Activated CD8-positive, alpha-beta memory T cell treated with anti-CD3 and anti-CD28 coated beads, Interleukin-2, amount 50 U/mL, for 4 hours (primary cell): ENCODE measurements around the gene NPY4R.
"Not testable (repeated sequence)": the region's sequence is repeated elsewhere in the genome, so short reads cannot be mapped to it uniquely, and the experiment has no call there.

ENCODE experiments used
- DNase-seq: peaks from one replicate; pipeline ENCODE4 v3.0.0-alpha.2; 2020

NPY4R gene

DNA sequence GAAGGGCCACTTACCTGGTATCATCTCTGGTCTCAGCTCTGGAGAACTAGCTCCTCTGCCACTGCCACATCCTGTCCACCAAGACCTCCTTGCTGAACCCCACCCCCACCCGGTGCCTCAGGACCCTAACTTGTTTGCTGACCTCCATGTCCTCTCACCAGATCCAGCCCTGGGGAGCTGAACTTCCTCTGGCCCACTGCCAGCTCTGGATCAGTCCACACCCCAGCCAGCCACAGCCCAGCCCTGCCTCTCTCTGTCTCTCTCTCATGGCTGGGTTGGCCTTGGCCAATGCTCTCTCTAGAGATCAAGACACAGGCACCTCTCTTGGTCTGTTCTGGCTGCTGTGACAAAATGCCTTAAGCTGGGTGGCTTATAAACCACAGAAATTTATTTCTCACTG is 14.4 kb downstream of the NPY4R start:
- DNase-seq: not testable (repeated sequence)

DNA sequence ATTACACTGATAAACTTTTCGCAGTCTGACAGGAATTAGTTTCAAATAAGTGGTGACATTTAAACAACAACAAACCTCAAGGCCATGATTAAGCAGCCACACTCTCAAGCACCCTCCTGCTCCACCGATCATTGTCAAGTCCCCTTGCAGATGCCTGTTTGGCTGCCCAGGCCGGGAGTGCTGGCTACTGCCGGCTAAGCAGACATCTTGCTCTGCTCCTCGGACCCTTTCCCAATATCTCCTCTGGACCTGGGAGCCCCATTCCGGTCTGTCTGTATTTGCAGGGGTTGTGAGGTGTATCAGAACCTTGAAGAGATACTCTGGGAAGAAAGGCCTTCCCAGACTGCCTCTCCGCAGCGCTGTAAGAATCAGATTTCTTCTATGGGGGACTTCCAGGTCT is 14.9 kb downstream of the NPY4R start:
- not testable (repeated sequence) for DNase-seq

DNA sequence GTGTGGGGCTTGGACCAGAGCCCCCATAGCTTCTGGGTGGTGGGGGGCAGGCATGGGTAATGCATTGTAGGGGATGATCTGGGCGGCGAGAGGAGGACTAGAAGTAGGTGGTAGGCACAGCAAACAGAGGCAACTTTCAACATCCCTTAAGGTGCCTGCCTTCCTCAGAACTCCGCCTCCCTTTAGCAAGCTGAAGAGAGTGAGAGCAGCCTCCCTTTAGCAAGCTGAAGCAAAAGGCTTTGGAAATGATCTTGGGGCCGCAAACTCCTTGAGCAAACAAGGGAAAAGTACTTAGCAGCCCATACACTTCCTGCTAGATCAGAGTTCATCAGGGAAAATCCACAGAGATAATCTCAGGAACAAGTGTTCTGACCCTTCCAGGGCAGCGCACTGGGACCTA is 18.3 kb downstream of the NPY4R start:
- not testable (repeated sequence) for DNase-seq

DNA sequence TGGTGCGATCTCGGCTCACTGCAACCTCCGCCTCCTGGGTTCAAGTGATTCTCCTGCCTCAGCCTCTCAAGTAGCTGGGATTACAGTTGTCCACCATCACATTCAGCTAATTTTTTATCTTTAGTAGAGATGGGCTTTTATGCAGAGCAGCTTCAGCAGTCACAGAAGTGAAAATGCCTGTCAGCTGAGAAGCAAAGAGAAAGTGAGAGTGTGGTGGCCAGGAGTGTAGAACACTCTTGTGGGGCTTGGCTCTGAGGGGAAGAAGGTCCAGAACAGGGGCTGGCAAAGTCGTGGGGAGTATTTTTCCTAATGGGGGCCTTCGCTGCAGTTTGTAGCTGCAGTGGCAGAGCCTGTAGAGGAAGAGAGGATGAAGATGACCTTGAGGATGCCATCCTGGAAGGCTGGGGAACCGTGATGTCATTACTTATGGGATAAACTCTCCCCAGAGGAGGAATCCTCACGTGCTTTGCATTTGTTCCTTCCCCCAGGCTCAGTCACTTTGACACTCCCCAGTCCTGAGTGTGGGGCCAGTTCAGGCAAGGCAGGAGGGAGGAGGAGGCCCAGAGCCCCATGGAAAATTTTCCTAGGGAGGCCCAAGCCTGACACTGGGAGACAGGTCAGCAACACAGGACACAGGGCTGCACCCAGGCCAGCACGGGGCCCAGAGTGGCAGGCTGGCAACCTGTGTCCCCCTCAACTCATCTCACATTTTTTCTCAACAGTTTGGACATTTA is 20.2 kb downstream of the NPY4R start:
- DNase-seq: not testable (repeated sequence)

DNA sequence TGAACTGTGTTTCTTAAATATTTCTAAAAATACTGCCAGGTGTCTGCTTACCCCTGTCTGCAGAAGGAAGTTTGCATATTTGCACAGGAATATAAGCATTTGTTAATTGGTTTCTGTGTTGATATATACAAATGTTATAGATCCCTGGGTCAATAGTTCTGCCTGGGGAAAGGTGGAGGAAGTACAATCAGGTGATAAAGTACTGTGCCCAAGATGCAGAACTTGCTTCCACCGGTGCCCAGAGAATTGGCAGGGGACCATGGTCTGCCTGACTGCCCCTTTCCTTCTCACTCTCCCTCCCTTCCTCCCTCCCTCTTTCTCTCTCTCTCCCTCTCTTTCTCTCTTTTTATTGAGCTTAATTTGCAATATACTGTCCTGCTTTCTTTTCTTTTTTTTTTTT is 22.3 kb downstream of the NPY4R start:
- DNase-seq: not testable (repeated sequence)

DNA sequence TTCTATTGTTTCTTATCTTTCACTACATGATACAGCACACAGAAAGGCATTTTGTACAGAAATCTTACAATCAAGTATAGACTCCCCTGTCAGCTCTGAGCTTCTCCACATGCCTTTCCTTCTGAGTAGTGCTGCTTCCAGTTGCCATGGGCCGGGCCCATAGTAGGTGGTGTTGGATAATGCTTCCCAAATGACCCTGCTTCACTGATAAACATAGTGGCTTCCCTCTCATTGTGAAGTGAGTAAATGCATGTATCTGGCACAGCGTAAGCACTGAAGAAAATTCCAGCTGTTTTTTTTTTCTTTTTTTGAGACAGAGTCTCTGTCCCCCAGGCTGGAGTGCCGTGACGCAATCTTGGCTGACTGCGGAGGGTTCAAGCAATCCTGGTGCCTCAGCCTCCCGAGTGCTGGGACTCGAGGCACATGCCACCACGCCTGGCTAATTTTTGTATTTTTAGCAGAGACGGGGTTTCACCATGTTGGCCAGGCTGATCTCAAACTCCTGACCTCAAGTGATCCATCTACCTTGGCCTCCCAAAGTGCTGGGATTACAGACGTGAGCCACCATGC is 23.0 kb downstream of the NPY4R start:
- DNase-seq: not testable (repeated sequence)

DNA sequence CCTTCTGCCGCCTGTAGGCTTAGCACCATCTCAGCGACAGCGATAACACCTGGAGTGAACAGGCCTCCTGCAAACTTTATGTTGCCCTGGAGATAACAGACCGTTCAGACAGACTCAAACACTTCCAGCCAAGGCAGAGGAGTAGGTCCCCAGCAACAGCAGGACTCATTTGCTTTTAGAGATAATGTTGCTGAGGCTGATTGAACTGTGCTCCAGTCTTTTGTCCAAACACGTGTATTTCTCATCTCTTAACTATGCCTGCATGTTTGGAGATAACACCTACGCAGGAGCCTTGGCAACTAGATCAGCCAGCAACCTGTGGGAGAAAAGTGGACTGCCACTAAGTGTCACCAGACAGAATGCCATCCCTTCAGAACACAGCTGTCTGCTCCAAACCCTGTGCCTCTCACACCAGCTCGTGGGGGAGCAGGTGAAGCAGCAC is 23.9 kb downstream of the NPY4R start:
- DNase-seq: not testable (repeated sequence)

DNA sequence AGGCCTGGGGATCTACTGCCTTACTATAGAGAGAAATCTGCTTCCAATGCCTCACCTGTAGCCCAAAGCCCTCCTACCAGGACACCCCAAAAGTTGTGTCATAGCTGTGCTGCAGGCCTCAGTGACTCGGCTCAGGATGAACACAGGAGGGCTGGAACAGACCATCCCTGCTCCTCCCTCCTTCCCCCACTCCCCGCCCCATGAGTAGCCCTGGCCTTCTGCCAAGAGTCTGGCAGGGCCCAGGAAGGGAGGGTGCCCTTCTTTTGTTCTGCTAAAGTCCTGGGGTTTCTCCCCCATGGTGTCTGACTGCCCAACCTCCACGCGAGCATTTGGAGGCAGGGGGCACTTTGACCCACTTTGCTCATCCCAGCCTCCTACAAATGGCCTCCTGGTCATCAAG is 24.8 kb downstream of the NPY4R start:
- DNase-seq: not testable (repeated sequence)

DNA sequence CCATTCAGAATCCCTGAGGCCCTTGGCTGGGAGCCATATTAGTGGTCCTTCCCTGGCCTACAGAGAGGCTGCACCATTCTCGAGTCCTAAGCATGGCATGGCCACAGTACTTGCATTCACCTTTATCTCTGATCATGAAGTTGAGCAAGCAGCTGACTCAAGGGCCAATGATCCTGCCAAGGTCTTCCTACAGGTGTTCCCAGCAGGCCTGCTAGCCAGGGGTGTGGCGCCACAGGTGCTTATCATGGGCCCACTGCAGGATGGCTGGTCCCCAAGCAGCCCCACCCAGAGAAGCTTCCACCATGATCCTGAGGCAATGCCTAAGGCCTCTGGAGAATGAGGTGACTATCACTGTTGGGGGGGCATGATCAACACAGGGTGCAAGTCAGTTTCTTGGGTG is 42.2 kb downstream of the NPY4R start:
- not testable (repeated sequence) for DNase-seq

DNA sequence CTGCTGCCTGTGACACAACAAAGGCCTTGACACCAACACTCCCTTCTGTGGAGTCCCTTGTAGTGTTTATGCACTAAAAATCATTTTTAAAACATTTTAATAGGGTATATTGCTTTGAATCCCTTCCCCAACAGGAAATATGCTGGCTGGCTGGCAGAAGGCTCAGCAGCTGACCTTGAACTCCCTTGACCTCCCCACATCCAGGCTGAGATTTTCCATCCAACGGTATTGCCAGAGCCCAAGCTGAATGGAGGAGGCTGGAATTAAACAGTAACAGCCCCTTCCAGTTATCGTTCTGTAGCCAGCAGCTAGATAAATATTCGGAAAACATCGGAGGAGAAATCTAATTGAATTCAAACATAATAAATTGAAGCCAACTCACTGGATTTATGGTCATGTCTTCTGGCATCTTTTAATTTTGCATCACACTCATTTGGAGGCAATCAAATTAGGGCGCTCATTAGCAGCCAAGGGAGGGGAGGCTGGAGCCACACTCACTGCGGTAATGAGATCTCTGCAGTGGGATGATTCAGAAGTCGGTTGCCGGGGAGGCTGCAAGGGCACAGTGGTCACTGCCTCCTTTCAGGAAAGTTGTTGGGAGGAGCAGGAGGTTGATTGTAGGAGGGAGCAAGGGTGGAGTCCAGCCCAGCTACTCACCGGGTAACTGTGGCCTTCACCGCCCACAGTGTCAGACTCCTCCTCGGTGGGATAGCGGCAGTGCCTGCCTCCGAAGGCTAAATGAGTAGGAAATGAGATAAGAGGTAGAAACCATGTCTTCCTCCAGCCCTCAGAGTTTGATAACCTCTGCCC is 46.0 kb downstream of the NPY4R start:
- not testable (repeated sequence) for DNase-seq

DNA sequence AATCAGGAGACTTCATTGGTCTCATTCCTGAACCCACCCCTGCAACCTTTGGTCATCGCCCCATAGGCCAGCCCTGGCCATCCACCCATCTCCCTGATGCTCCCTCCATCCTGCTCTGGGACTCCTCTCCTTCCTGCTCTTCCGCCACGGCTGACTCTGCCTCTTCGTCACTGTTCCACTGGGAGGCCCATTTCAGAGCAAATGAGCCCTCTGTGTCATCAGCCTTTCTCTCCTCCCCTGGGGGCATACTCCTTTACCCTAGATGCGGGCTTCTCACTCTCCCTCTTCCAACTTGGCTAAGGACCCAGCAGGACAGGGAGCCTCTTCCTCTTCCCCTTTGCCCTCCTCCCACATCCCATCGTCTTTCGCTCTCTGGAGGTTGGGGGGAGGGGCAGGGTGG is 47.5 kb downstream of the NPY4R start:
- not testable (repeated sequence) for DNase-seq

DNA sequence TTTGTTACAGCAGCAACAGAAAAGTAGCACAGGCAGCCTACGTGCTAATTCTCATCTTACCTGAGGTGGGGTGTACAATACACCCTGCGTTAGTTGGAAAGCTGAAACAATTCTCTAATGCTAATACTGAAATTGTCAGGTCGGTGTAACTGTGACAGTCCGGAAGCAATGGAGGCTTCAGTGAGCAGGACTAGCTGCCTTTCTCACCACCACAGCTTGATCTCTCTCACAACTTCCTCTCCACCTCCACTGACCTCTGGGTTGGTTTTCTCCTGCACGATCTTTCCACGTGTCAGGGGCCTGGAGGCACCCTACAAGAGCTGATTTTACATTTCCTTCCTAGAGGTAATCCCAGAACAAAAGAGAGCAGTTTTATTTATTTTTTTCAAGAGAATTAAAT is 50.5 kb downstream of the NPY4R start:
- not testable (repeated sequence) for DNase-seq

DNA sequence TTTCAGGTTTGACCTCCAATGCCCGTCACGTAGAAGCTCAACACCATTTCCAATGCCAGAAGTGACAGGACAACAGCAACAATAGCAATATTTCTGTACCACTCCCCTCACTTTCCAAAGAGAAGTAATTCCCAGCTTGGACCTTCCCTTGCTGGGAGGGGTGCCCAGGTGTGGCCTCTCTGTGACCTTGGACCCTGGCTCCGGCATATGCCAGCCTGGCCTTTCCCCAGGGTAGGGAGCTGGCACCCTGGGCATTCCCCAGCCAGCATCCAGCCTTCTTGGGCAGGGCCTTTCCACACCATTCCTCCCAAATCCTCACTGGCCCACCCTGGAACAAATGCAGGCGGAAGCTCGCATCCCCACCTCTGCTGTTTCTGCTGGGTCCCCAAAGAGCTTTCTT is 53.1 kb downstream of the NPY4R start:
- not testable (repeated sequence) for DNase-seq

DNA sequence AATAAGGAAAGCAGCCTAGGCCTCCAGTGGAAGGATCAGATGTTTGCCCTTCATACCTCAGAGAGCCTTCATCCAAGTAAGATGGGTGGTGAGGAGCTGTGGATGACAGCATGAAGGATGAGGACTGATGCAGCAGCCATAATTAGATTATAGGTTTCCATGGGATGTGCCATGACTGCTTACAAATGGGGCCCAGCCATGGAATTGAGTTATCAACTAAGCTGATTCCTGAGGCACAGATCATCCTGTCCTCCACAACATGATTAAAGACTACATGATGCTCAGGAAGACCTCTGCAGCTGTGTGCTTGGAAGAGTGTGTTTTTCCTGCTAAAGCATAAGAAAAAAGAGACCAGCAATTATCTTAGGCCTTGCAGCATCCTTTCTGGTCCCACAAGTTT is 54.6 kb downstream of the NPY4R start:
- not testable (repeated sequence) for DNase-seq
